ENCODE measurements around the gene MYL11.
"Not testable (repeated sequence)": the region's sequence is repeated elsewhere in the genome, so short reads cannot be mapped to it uniquely, and the experiment has no call there.

MYL11 gene

DNA sequence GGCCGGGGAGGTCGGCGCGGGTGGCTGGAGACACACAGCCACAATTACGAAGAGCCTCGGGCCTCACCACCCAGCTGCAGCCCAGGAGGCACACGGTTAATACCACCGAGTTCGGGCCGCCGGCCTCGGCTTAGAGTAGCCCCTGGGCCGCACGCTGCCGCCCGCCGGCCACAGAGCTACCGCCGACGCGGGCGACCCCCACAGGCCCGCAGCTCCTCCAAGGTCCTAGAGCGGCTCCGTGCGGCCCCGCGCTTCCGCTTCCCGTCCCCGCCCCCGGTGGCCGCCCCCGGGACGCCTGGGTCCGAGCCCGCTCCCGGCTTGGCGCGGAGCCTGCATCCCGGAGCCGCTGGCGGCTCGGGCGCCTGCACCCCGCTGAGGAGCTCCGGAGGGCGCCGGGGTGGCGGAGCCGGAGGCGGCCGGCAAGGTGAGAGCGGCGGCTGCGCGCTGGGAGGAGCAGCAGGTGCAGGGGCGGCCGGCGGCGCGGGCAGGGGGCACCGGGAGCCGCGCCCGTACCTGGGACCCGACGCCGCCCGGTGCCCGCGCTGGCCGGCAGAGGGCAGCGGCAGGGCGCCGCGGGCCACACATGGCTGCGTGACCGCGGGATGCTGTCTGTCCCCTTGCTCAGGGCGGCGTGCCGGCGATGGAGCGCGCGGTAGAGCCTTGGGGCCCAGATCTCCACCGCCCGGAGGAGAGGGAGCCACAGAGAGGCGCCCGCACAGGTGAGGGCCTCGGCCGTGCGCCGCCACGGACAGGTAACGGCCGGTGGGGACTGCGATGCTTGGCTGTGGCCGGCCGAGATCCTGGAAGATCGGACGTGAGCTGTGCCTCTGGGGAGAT, 20.8 kb downstream of the MYL11 start, which contains the start of gene ZNF48:
TSS of gene ZNF48 (plus strand) at position 266 of the 837 bp plus-strand sequence. CDS start at position 641, 375 bp downstream.
- peak in 1 of 2 donors; percentile 58 for DNase-seq (ENCODE audit: low read depth in 1 of 2, low spot score in 1 of 2)

DNA sequence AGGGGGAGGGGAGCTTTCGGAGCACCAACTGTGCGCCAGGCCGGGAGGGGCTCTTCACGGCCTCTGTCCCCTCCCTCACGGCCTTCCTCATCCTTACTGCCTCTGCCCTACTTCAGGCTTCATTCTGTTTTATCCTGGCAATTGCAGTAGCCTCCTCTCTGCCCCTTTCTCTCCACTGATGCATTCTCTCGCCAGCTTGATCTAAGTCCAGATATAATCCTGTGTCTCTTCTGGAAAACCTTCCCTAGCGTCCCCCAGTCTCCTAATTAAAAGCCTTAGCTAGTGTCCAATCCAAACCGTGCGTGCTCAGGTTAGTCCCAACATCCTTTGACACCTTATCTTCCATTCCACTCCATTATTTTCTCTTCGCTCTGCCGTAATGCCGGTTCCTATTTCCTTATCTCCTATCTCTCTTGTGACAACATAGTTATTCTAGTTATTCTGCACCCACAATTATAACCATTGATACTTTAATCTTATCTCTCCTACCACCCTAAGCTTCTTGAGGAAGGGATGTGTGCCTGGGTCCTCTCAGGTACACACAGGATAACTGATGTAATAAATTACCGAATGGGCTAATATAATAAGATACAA, 21.5 kb downstream of the MYL11 start:
- DNase-seq (ENCODE audit: low read depth in 1 of 2, low spot score in 1 of 2): no peak

DNA sequence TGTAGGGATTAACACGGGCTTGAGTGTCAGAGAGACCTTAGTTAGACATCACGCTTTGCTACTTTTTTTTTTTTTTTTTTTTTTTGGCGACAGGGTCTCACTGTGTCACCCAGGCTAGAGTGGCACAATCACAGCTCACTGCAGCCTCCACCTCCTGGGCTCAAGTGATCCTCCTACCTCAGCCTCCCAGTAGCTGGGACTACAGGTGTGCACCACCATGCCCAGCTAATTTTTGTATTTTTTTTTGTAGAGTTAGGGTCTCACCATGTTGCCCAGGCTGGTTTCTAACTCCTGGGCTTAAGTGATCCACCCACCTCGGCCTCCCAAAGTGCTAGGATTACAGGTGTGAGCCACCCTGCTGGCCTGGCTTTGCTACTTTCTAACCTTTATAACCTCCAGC, 22.0 kb downstream of the MYL11 start:
- DNase-seq (ENCODE audit: low read depth in 1 of 2, low spot score in 1 of 2): not testable (repeated sequence)

DNA sequence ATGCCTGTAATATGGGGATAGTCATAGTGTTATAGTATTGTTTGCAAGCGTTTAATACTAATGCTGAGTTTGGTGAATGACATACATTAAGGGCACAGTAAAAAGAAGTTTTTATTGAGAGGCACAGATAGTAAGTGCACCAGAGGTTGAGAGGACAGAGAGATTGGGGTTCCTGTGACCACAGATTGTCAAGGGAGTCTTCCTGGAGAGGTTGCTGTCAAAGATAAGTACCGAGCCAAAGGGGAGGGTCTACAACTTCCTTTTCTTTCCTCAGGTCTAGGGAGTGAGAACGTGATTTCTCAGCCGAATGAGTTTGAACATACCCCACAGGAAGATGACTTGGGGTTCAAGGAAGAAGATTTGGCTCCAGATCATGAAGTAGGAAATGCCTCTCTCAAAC, 22.5 kb downstream of the MYL11 start:
- DNase-seq (ENCODE audit: low read depth in 1 of 2, low spot score in 1 of 2): no peak

DNA sequence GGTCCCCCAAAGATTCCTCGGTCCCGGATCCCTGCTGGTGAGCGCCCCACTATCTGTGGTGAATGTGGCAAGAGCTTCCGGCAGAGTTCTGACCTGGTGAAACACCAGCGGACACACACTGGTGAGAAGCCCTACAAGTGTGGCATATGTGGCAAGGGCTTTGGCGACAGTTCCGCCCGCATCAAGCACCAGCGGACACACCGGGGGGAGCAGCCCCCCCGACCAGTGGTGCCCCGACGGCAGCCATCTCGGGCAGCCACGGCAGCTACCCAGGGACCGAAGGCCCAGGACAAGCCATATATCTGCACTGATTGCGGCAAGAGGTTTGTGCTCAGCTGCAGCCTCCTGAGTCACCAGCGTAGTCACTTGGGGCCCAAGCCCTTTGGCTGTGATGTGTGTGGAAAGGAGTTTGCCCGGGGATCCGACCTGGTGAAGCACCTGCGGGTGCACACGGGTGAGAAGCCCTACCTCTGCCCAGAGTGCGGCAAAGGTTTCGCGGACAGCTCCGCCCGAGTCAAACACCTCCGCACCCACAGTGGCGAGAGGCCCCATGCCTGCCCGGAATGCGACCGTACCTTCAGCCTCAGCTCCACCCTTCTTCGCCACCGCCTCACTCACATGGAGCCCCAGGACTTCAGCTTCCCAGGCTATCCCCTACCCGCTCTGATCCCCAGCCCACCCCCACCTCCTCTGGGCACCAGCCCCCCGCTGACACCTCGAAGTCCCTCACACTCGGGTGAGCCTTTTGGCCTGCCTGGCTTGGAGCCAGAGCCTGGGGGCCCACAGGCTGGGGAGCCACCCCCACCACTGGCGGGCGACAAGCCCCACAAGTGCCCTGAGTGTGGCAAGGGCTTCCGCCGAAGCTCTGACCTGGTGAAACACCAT, 23.4 kb downstream of the MYL11 start:
- DNase-seq (ENCODE audit: low read depth in 1 of 2, low spot score in 1 of 2): no peak

DNA sequence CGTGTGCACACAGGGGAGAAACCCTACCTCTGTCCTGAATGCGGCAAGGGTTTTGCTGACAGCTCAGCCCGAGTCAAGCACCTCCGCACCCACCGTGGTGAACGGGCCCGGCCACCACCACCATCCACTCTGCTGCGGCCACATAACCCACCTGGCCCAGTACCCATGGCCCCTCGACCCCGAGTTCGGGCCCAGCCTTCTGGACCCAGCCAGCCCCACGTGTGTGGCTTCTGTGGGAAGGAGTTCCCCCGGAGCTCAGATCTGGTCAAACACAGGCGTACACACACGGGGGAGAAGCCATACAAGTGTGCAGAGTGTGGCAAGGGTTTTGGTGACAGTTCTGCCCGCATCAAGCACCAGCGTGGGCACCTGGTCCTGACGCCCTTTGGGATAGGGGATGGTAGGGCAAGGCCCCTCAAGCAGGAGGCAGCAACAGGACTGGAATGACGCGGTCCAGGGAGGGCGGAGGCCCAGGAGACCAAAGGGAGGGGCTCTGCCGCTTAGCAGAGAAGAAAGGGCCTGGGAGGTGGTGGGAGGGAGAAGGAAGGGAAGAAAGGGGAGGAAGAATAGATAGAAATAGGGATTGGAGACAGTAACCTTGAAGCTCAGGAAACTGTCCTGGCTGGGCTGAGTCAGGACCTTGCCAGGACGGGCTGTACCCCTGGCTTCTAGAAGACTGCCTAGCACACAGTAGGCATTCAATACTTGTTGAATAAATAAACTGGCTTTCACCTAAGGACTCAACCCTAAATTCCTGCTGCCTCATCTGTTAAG, 24.2 kb downstream of the MYL11 start:
- no peak for DNase-seq (ENCODE audit: low read depth in 1 of 2, low spot score in 1 of 2)

DNA sequence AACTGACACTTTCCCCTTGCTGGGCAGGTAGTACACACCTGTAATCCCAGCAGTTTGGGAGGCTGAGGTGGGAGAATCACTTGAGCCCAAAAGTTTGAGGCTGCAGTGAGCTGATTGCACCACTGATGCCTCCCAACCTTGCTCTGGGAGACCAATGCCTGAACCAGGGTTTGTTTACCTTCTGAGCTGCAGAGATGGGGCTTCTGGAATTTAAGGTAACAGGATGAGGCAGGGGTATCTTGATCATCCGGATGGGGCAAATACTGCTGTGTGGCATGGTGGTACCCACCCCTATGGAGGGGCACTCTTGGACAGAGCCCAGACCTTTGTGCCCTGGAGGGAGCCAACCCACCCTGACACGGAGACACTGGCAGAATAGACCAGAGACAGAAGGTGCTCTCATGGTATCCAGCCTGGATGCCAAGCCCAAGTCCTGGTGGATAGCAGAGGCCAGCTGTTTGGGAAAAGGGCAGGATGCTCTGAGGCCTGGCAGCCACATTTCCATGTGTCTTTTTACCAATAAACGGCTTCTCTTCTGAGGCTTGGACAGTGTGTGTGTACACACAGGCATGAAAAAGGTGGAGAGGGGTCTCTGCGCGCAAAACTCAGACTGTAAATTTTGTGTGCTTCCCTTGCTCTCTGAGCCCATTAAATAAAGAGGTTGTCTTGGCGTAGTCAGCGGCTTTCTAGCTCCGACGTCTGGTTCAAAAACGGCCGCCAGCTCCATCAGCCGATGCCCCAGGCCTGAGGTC, 25.0 kb downstream of the MYL11 start:
- DNase-seq (ENCODE audit: low read depth in 1 of 2, low spot score in 1 of 2): no peak

DNA sequence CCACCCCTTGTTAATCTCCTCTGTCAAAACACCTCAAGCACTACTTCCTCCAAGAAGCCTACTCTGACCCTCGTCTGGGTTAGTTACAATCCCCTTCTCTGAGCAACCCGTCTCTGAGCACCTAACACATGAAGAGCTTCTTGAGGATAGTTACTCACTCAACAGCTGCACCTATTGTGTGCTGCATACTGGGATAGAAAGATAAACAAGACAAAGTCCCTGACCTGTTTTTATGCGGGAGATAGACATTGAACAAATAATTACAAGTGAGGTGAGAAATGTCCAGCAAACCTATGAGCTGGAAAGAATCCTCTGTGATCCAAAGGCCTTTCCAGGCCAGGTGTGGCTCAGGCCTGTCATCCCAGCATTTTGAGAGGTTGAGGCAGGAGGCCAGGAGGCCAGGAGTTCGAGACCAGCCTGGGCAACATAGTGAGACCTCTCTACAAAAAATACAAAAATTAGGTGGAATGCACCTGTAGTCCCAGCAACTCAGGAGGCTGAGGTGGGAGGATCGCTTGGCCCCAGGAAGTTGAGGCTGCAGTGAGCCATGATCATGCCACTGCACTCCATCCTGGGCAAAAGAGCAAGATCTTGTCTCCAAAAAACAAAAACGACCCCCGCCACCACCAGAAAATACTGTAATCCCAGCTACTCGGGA, 27.3 kb downstream of the MYL11 start:
- no peak for DNase-seq (ENCODE audit: low read depth in 1 of 2, low spot score in 1 of 2)

DNA sequence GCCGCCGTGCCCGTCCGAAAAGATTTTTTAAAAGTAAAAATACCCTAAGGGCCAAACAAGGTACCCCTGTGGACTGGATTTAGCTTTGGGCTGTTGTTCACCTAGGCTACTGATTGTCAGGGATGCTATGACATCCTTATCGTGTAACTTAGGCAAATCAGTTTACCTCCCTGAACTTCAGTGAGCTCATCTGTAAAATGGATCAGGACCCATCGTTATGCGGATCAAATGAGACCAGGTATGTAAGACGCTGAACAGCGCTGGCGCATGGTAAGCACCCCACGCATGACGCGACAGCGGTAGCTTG, 32.1 kb downstream of the MYL11 start:
- DNase-seq (ENCODE audit: low read depth in 1 of 2, low spot score in 1 of 2): no peak

DNA sequence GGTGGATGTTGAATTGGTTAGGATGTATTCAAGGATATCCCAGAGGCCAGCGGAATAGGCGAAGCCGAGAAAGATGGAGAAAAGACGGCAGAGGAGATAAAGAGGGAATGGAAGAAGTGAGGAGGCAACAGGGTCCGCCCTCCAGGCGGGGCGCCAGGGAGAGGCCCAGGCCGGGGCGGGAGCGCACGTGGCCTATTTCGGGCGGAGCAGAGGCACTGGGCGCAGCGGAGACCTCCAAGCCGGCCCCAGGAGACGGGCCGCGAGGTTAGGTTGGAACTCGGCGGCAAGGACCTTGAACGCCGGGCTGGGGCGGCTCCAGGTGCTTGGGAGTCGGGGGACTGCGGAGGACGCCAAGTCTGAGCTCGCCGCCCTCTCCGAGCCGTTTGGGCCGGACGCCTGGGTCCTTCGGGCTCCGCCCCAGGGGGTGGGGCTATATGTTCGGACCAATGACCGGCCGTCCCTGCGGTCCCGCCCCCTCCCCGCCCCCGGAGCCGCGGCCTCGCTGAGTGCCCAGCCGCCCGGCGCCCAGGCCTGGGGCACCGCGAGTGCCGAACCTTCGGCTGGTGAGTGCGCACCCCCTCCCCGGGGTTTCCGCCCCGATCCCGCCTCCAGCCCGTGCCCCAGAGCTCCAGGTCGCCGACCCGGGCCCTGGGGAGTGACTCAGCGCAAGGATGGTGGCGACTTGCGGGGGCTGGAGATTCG, 32.7 kb downstream of the MYL11 start, which contains the start of gene ZNF771:
TSS of gene ZNF771 (plus strand) at position 505 of the 702 bp plus-strand sequence. CDS start 448 bp downstream, outside the sequence.
- DNase-seq (ENCODE audit: low read depth in 1 of 2, low spot score in 1 of 2): peak; percentile 80 to 90

DNA sequence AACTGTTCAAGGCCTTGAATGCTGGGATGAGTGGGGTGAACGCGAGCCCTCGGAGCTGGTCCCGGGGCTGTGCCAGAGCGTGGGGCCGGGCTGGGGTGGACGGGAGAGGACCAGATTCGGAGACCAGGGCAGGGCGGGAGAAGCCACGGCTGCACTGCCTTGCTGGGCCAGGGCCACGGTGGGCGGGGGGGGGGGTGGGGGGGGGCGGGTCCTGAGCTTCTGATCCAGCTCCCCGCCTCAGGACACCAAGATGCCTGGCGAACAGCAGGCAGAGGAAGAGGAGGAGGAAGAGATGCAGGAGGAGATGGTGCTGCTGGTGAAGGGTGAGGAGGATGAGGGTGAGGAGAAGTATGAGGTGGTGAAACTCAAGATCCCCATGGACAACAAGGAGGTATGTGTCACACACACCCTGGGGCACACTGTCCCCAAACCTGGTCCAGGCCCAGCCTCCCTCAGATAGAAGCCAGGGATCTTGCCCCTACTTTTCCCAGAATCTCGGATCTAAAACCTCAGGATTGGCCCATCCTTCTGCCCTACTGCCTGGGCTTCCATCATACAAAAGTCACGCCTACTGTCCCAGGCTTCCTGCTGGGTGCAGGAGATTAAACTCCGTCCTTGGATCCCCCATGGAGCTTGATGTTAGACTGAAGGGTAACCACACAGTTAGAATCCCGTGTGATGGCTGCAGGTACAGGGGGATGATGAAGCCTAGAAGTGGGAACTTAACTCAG, 33.4 kb downstream of the MYL11 start:
- no peak for DNase-seq (ENCODE audit: low read depth in 1 of 2, low spot score in 1 of 2)

DNA sequence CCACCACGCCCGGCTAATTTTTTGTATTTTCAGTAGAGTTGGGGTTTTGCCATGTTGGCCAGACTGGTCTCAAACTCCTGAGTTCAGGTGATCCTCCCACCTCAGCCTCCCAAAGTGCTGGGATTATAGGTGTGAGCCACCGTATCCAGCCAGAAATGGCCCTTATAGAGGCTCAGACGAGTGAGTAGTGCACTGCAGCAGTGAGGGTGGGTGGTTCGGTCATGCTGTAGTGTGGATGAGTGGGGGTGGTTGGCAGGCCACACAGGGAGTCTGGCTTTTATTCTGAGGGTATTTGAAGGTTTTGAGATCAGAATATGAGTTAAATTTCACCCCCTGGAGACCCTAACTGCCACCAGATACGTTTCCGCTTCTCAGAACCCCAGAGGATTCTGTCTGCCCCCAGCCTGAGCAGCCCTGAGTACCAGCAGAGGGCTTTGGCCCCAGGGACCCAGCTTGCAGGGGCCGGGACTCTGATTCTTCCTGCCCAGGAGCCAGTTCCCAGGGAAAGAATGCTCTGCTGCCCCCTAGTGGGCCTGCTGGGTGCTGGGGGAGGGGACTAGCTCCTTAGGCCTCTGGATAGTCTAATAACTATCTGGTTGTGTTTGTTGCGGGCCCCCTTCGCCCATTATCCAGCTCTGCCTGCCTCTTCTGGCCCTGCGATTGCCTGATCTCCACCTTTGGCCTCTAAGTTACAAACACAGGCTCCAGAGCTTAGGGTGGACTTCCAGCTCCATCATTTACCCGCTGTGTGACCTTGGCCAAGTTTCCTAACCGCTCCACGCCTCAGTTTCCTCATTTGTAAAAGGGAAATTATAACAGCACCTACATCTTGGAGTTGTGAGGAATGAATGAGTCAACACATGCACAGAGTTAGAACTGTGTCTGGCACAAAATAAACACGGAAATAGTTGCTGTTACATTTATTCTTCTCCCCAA, 34.8 kb downstream of the MYL11 start:
- peak; percentile 86 to 88 for DNase-seq (ENCODE audit: low read depth in 1 of 2, low spot score in 1 of 2)

DNA sequence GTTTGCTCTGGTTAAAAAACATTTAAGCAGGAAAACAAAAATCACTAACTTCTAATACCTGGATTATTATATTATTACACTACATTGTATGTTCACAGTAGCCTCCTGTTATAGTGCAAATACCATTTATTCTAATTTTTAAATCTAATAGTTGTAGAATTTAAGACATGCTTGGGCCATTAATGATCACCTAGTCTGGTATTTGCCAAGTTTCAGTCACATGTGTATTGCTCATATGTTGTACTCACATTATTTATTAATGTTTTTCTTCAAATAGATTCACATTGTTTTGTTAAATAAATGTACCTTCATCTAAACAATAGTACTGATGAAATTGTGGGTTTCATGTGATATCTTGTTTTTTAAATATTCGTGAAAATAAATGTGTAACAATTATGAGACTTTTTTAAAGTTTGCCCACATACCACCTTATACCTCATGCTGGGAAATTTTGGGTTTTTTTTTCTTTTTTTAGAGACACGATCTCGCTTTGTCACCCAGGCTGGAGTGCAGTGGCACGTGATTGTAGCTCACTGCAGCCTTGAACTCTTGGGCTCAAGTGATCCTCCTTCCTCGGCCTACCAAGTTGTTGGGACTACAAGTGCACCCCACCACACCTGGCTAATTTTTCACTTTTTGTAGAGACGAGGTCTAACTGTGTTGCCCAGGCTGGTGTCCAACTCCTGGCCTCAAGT, 38.7 kb downstream of the MYL11 start:
- no peak for DNase-seq (ENCODE audit: low read depth in 1 of 2, low spot score in 1 of 2)

DNA sequence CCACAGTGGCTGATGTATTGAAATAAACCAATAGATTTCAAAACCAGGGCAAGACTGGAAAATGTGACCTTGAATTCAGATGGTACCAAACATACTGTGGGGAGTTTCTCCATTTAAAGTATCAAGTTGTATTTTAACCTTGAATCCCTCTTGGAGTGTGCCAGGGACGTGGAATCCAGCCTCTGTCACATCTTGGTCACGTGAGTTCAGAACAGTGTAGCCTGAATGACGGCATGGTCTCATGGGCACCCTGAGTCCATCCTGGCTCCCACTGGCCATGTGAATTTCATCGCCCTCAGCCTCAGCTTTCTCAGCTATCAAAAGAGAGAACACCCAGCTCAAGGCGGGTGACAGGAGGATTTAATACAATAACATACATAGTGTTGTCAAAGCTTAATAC, 39.6 kb downstream of the MYL11 start:
- DNase-seq (ENCODE audit: low read depth in 1 of 2, low spot score in 1 of 2): no peak

DNA sequence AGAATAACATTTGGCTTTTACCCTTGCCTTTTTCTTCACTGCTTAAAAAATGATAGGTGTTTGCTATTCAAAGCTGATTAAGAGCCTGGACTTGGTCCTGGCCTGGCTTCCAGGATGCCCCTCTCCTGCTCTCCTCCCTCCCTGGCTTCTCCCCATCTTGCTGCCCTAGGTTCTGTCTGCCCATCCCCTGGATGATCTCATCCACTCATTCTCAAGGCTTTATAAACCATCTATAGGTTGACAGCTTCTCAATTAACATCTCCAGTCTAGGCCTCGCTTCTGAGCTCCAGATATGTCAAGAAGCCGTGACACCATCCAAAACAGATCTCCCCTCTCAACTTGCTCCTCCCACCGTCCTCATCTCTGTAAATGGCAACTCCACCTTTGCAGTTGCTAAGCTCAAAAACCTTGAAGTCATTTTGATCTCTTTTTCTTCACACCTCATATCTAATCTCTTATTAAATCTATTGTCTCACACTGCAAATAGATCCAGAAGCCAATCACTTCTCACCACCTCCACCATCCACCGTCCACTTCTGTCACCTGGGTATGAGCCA, 41.5 kb downstream of the MYL11 start:
- no peak for DNase-seq (ENCODE audit: low read depth in 1 of 2, low spot score in 1 of 2)

All from stimulated activated CD4-positive, alpha-beta T cell treated with anti-CD3 and anti-CD28 coated beads, Interleukin-15, amount 100 ng/mL, for 1 hour (primary cell).